Memory B cell (primary cell): ENCODE results near the gene MTSS2.
"Not testable (repeated sequence)": the region's sequence is repeated elsewhere in the genome, so short reads cannot be mapped to it uniquely, and the experiment has no call there.

Source experiments
- ATAC-seq: fragments of 150-1000 bp; cut with Tn5 transposase; 2 replicates; pipeline ENCODE4 v1.10.0; 2021; ENCODE audit warnings: low read depth, mild to moderate bottlenecking, moderate library complexity
- DNase-seq, 2 donors: peaks; one replicate each; pipeline ENCODE4 v3.0.0; 2022; ENCODE audit warnings: low spot score in 2 of 2
- H3K27ac Mint-ChIP-seq: one replicate; pipeline ENCODE4 v1.8.0; 2022; ENCODE audit warnings: mild to moderate bottlenecking, moderate library complexity, mixed read lengths
- H3K27me3 Mint-ChIP-seq: one replicate; pipeline ENCODE4 v1.8.0; 2022; ENCODE audit warnings: mixed read lengths
- H3K36me3 Mint-ChIP-seq: one replicate; pipeline ENCODE4 v1.8.0; 2022; ENCODE audit warnings: mild to moderate bottlenecking, mixed read lengths
- H3K4me1 Mint-ChIP-seq: one replicate; pipeline ENCODE4 v1.8.0; 2022; ENCODE audit warnings: mixed read lengths
- H3K4me3 Mint-ChIP-seq: one replicate; pipeline ENCODE4 v1.8.0; 2022; ENCODE audit warnings: mild to moderate bottlenecking, moderate library complexity, mixed read lengths
- H3K9me3 Mint-ChIP-seq: one replicate; pipeline ENCODE4 v1.8.0; 2022; ENCODE audit warnings: mixed read lengths

Gene MTSS2

GRCh38 chr16:70680495-70681381, 5.1 kb downstream of the MTSS2 start:
- DNase-seq, result no peak
- peaks cover 2% of the 10 kb centered on the region for H3K36me3 Mint-ChIP-seq
- no peaks in the 10 kb centered on the region for H3K4me1 Mint-ChIP-seq
- peaks cover 5% of the 10 kb centered on the region for H3K27me3 Mint-ChIP-seq
- H3K27ac Mint-ChIP-seq, result no peak overlapping the region
- H3K9me3 Mint-ChIP-seq, result no peaks in the 10 kb centered on the region
- ATAC-seq, result no peak
- H3K4me3 Mint-ChIP-seq, result no peak overlapping the region

GRCh38 chr16:70679671-70680494, 6.0 kb downstream of the MTSS2 start:
- no peak for ATAC-seq
- H3K9me3 Mint-ChIP-seq, result no peaks in the 10 kb centered on the region
- no peak overlapping the region for H3K27ac Mint-ChIP-seq
- no peak overlapping the region for H3K4me3 Mint-ChIP-seq
- DNase-seq, result no peak
- H3K4me1 Mint-ChIP-seq, result no peaks in the 10 kb centered on the region
- H3K36me3 Mint-ChIP-seq, result peaks cover 2% of the 10 kb centered on the region
- H3K27me3 Mint-ChIP-seq, result peaks cover 5% of the 10 kb centered on the region

- Mint-ChIP-seq H3K4me1 (no peaks in the 10 kb centered on the region), H3K9me3 (no peaks in the 10 kb centered on the region), H3K4me3 (no peak overlapping the region), H3K36me3 (peaks cover 4% of the 10 kb centered on the region), H3K27me3 (peaks cover 4% of the 10 kb centered on the region), H3K27ac (no peak overlapping the region)
- DNase-seq, result no peak
- ATAC-seq, result no peak
Observed at GRCh38 chr16:70678898-70679670, 6.8 kb downstream of the MTSS2 start.

- Mint-ChIP-seq H3K36me3 (peaks cover 6% of the 10 kb centered on the region), H3K4me1 (no peaks in the 10 kb centered on the region), H3K4me3 (no peak overlapping the region), H3K27ac (no peak overlapping the region), H3K27me3 (peaks cover 2% of the 10 kb centered on the region), H3K9me3 (no peaks in the 10 kb centered on the region)
- ATAC-seq (no peak), DNase-seq (no peak)
Observed at GRCh38 chr16:70678121-70678897, 7.5 kb downstream of the MTSS2 start.

GRCh38 chr16:70677499-70678120, 8.2 kb downstream of the MTSS2 start:
- DNase-seq (no peak), ATAC-seq (no peak)
- no peak overlapping the region for H3K27ac Mint-ChIP-seq
- peaks cover 2% of the 10 kb centered on the region for H3K27me3 Mint-ChIP-seq
- H3K9me3 Mint-ChIP-seq, result no peaks in the 10 kb centered on the region
- H3K4me3 Mint-ChIP-seq, result no peak overlapping the region
- peaks cover 6% of the 10 kb centered on the region for H3K36me3 Mint-ChIP-seq
- H3K4me1 Mint-ChIP-seq, result no peaks in the 10 kb centered on the region

GRCh38 chr16:70676675-70677498, 9.0 kb downstream of the MTSS2 start:
- Mint-ChIP-seq H3K27ac (no peak overlapping the region), H3K27me3 (peaks cover 2% of the 10 kb centered on the region), H3K36me3 (peaks cover 6% of the 10 kb centered on the region), H3K9me3 (no peaks in the 10 kb centered on the region), H3K4me3 (no peak overlapping the region), H3K4me1 (no peaks in the 10 kb centered on the region)
- ATAC-seq (no peak), DNase-seq (no peak)

- ATAC-seq, result no peak
- DNase-seq, result no peak
- Mint-ChIP-seq H3K27me3 (peaks cover 2% of the 10 kb centered on the region), H3K4me3 (no peak overlapping the region), H3K36me3 (peaks cover 6% of the 10 kb centered on the region), H3K4me1 (no peaks in the 10 kb centered on the region), H3K9me3 (no peaks in the 10 kb centered on the region), H3K27ac (no peak overlapping the region)
Observed at GRCh38 chr16:70675851-70676513, 9.9 kb downstream of the MTSS2 start.

GRCh38 chr16:70674221-70675014, 11.4 kb downstream of the MTSS2 start:
- Mint-ChIP-seq H3K27ac (no peak overlapping the region), H3K27me3 (peaks cover 2% of the 10 kb centered on the region), H3K4me3 (no peak overlapping the region), H3K4me1 (no peaks in the 10 kb centered on the region), H3K9me3 (no peaks in the 10 kb centered on the region), H3K36me3 (peaks cover 11% of the 10 kb centered on the region)
- ATAC-seq (no peak), DNase-seq (no peak)

GRCh38 chr16:70670938-70671337, 14.9 kb downstream of the MTSS2 start:
- not testable (repeated sequence) for H3K27ac Mint-ChIP-seq, H3K27me3 Mint-ChIP-seq, H3K9me3 Mint-ChIP-seq, H3K4me1 Mint-ChIP-seq, DNase-seq, ATAC-seq, H3K4me3 Mint-ChIP-seq
- peaks cover 22% of the 10 kb centered on the region for H3K36me3 Mint-ChIP-seq

- DNase-seq (no peak), ATAC-seq (no peak)
- Mint-ChIP-seq H3K36me3 (peaks cover 26% of the 10 kb centered on the region), H3K27me3 (no peaks in the 10 kb centered on the region), H3K4me1 (no peaks in the 10 kb centered on the region), H3K4me3 (no peak overlapping the region), H3K9me3 (peaks cover 3% of the 10 kb centered on the region), H3K27ac (no peak overlapping the region)
Observed at GRCh38 chr16:70670175-70670574, 15.7 kb downstream of the MTSS2 start.

- Mint-ChIP-seq H3K36me3 (peaks cover 22% of the 10 kb centered on the region), H3K9me3 (peaks cover 3% of the 10 kb centered on the region), H3K27me3 (no peaks in the 10 kb centered on the region), H3K4me3 (no peak overlapping the region), H3K4me1 (no peaks in the 10 kb centered on the region), H3K27ac (no peak overlapping the region)
- no peak for DNase-seq
- no peak for ATAC-seq
Observed at GRCh38 chr16:70665806-70666735, 19.8 kb downstream of the MTSS2 start.
